Stimulated activated CD4-positive, alpha-beta T cell treated with anti-CD3 and anti-CD28 coated beads, Interleukin-4, amount 100 ng/mL, for 4 hours (primary cell): ENCODE measurements around the gene FCMR.

ENCODE experiments used
- DNase-seq, 2 experiments: peaks; one replicate each; pipeline ENCODE4 v3.0.0-alpha.2; 2020

Gene FCMR, protein sequence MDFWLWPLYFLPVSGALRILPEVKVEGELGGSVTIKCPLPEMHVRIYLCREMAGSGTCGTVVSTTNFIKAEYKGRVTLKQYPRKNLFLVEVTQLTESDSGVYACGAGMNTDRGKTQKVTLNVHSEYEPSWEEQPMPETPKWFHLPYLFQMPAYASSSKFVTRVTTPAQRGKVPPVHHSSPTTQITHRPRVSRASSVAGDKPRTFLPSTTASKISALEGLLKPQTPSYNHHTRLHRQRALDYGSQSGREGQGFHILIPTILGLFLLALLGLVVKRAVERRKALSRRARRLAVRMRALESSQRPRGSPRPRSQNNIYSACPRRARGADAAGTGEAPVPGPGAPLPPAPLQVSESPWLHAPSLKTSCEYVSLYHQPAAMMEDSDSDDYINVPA

DNA sequence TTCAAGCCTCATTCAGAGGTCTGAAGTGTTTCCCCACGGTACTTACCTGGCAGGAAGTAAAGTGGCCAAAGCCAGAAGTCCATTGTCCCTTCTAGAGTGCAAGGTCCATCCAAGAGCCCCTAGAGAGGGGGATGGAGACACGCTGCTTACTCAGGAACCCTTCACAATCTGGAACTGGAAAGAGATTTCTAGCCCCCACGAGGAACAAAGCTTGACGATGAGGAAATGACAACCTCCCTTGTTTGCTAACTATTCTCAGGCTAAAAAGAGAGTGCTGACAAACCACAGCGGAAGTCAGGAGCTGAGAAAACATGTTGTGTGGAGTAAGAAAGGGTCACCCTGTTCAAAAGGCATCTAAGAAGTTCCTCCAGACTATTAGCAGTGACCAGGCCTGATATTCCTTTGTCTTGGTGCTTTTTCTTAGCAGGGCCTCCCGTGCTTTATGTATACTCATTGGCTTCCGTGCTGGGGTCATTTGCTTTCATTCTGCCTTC lies at the start of gene FCMR:
Gene FCMR (minus strand): TSS at position 170 of the 494 bp plus-strand sequence. CDS start 87 bp downstream, at position 83.
- DNase-seq: peak in 1 of 2 experiments; percentile 47

DNA sequence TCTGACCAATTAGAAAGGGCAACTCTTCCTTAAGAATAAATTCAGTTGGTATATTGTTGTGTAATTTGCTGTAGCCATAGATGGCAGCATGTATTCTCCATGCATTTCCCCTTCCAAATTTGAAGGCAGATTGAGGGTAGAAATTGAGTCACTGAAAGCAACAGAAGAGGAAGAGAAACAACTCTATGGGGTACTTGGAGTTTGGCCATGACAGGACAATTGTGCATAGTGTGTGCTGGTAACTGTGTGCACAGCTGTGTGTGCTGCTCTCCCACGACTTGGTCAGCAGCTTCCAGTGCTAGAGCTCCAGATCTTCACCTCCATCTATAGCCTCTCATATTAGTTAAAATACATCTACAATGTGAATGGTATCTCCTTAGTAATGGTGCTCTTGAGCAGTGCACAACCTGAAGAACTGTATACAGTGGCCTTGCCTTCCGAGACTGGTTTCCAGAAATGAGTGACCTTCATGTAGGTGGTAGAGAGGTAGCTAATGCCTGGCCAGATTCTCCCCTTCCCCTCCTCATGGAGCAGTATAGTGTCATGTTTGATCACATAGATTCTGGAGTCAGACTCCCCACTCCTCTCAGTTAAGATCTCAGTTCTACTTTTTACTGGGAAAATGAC lies 49.4 kb upstream of the FCMR start:
- no peak for DNase-seq

DNA sequence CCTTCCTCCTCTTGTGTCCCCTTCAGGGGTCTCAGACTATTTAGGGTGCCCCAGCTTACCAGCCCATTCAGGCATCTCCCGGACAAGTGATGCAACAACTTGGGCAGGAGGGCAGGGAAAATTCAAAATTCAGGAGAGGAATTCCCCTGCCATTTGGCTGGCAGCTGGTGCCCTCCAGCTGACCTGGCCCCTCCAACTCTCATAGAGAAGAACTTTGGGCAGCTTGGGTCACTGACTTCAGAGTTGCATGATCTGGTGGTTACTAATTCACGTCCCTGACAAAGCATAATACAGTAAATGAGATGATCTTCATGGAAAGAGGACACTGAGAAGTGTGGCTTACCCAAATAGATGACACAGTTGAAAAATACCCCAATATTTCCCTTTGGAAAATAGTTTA lies 48.7 kb upstream of the FCMR start, which contains the start of gene FCAMR:
Gene FCAMR (minus strand): TSS at position 15 of the 400 bp plus-strand sequence. CDS start 335 bp downstream, outside the sequence.
- DNase-seq: no peak

DNA sequence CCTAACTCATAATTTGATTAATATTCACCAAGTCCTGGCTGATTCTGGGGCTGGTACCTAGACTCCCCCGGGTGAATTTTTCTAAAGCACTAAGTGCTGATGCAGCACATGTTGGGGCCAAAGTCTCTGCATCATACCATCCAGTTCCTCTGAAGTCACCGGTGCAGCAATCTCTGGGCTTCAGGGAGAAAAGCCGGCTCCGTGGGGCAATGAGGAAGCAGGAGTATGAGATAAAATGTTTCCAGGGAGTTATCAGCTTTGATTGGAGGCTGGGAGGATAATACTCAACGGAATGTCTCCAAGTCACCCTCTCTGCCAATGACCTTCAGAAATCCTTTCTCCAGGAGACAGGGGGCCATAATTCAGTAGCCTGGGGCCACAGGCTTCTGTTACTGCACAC lies 47.3 kb upstream of the FCMR start:
- no peak for DNase-seq

DNA sequence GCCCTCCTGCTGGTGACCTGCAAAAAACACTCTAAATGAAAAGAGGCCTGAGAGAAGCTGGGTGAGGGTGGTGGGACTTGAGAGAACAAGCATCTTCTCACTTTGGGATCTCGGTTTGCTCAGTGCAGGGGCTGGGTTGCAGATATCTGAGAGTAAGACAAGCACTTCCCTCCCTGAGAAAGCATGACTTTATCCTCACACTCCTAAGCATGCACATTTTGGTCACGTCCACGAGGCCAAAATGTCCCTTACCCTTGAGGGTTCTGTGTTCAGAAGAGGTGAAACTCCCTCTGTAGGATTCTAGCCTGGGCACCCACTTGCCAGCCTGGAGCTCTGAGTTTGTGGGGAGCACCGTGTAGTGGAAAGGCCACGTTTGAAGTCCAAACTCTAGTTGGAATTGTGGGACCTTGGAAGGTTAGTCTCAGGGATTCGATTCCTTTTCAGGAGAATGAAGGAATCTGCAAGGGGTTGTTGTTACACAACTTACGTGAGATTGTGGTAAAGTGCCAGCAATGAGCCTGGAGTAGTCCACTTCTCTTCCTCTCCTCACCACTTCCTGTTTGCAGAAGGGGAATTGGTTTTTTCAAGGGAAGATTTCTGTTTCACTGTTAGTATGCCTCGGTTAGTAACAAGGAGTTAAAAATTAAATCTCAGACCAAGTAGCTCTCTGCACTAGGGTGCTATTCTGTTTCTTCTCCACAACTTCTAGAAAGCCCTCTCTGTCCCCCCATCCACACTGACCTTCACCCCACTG lies 45.5 kb upstream of the FCMR start:
- DNase-seq: no peak

DNA sequence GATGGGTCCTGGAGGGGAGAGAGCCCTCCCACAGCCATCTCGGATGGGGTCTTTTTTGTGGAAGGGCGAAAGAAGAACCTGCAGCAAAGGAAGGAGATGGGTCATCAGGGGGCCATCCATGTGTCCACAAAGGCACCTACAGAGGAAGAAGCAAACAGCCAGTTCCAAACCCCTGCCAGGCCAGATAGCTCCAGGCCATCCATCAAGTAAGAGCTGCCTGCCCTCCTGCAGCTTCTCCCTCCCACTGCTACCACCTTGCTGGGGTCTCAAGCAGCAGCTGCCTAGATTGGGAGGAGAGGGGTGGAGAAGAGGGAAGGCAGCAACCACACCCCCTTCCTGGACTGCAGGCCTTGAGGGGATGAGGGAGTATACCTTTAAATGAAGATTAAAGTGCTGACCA lies 44.0 kb upstream of the FCMR start:
- no peak for DNase-seq

DNA sequence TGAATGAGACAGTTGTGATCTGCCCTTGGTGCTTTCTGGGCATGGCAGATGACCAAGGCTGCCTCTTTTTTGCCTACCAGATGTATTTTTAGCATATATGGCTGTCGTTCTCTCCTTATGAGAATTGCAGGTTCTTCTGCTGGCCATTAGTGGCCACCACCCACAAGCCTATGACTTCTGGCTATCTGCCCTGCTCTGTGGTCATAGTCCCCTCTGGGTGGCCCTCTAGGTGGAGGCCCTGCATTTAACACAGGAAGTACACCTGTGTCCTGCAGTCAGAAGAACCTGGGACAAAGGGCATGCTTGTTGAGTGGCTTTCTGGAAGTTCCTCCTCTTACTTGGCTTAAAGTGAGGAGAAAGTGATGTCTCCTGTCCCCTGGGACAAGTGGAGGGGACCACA lies 42.0 kb upstream of the FCMR start:
- no peak for DNase-seq

DNA sequence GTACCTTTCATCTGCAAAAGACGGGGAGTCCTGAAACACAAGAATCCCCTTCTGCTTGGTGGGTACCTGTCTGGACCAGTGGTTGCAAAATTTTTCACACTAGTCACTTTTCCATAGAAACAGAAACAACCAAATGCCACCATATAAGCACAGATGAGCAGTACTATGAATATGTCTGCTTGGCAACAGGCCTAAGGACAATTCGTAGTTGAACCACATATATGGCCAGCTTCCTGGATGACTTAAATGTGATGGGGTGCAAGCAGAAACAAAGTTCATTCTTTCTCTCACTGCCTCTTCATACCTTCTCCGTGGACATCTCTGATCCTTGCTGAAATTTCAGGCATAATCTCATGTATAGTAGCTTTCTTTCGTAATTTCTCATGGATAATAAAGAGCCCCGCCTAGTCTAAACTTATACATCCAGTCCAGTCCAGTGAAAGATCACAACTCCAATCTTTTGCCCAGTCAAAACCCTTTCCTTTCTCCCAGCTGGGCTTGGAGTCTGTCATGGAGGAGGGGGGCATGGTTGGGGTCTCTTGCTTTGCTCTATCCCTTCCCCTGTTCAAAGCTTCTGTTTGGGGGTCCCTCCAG lies 41.5 kb upstream of the FCMR start:
- DNase-seq: no peak

DNA sequence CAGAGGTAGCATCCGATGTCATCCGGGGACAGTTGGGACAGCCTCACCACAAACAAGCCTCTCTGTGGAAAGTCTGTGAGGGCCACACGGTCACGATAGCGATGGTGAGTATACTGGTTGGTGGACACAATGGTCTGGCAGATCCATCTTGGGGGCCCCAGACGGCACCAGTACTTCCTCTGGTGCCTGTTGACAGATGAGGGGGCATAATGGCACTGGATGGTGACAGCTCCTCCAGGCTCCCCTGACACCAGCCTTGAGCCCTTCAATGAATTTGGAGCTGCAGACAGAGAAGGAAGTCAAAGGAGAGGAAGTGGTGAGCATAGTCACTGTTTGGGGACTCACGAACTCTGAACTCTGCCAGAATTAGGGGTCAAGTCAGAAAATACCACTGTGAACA lies 40.5 kb upstream of the FCMR start:
- DNase-seq: no peak

DNA sequence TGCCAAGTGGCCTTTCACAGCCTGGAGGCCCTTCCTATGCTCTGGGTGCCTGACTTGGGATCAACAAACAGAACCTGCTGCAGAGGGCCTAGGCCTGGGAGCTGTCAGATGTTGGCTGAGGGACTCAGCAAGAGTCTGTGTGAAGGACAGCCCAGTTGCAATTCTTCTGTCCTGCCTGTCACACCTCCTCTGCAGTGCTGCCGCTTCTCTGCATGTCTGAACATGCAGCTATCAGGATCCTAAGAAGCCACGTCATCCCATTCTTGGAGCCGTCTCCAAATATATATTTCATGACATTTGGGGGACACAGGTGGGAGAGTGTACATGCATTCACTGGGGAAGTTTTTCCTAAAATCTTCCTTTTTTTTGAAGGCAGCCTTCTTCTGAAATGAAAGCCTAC lies 39.9 kb upstream of the FCMR start:
- no peak for DNase-seq

DNA sequence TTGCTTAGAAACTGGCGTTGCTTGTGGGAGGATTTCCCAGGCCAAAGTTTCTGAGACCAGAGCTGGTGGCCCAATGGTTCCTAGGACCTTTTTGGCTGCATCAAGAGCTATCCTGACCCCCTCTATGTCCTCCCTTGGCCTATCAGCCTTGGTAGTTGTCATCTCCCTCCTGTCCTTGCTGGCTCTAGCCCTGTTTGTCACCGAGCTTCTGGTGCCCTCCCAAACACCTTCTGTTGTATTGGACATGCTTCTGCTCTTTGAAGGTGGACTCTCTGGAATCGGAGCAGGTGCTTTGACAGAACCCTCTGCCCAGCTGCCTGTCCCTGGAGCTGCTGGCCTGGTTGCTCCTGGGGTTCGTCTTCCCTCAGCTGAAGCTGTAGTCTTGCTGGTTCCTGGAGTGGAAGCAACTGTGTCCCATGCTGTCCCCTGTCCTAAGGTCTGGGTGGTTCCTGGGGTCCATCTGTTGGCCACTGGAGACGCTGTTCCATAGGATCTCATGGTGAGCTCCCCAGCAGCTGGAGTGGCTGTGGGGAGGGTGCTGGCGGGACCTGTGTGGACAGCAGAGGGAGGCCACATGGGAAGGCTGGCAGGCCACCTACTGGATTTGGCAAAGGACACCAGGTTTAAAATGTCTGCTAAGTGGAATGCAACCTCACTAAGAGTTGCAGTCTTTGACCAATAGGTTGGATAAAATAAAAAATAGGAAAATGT lies 39.1 kb upstream of the FCMR start:
- DNase-seq: no peak

DNA sequence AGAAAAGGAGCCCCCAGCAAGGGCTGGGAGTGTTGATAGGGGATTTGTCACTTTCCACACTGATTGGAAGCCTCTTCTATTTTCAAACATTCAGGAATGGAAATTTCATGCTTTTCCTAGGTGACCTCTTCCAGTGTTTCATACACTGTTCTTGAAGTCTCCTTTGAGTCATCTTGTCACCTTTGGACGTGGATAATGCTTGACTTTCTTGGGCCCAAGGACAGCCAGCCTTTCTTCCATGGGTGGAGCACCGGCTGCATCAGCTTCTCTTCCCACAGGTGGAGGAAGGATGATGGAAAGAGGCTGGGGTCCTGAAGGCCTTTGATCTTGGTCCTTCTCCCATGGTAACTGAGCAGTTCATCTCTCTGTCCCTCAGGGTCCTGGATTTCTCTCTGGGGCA lies 36.4 kb upstream of the FCMR start:
- DNase-seq: no peak

DNA sequence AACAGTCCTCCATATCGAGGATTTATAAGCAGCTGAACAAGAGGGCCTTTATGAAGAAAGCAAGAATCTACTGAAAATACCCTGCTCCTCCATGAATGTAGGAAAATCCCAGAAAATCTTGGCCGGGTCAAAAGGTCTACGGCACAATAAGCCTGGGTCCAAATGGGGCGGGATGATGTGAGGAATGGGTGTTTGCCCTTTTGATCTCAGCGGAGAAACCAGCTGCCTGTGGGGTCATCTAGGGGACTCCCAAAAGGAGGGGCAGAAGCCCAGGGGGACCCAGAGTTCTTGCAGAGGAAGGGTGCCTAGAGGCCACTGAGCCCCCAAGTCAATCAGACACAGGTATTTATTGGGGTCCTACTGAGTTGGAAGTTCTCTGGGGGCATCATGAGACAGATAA lies 35.9 kb upstream of the FCMR start:
- no peak for DNase-seq

DNA sequence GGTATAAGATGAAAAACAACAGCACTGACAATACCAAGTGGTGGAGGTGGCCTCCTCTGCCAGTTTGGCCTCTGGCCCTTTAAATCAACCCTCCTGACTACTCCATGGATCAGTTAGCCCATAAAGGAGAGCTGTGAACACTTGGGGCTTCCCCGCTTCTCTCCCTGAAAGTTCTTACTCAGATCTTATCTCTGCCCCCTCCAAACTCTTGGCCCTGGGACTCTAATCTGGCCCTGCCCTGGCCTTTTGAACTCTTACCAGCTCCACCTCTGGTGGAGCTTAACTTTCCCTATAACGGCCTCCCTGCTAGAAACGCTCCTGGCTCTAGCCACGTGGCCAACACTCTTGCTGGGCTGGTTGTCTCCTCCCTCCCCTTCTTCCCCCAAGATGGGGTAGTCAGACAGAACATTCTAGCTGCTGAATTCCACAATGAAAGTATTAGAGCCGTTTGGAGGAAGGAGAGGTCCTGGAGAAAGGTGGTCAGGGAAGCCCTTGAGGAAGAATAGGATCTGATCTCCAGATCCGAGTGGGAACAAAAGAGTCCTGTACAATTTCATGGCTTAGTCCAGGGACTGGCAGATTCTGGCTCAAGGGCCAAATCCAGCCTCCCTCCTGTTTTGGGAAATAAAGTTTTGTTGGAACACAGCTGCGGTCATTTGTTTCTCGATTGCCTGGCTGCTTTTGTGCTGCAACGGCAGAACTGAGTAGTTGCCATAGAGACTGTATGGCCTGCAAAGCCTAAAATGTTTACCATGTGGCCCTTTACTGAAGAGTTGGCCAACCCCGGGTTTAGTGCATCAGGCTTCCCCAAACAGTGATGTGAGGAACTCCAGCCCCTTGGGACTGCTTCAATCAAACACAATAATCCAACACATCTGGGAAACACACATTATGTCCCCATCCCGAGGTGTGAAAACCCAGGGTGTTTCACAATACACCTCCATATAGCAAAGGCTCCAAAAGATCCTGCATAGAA lies 34.0 kb upstream of the FCMR start:
- DNase-seq: no peak

DNA sequence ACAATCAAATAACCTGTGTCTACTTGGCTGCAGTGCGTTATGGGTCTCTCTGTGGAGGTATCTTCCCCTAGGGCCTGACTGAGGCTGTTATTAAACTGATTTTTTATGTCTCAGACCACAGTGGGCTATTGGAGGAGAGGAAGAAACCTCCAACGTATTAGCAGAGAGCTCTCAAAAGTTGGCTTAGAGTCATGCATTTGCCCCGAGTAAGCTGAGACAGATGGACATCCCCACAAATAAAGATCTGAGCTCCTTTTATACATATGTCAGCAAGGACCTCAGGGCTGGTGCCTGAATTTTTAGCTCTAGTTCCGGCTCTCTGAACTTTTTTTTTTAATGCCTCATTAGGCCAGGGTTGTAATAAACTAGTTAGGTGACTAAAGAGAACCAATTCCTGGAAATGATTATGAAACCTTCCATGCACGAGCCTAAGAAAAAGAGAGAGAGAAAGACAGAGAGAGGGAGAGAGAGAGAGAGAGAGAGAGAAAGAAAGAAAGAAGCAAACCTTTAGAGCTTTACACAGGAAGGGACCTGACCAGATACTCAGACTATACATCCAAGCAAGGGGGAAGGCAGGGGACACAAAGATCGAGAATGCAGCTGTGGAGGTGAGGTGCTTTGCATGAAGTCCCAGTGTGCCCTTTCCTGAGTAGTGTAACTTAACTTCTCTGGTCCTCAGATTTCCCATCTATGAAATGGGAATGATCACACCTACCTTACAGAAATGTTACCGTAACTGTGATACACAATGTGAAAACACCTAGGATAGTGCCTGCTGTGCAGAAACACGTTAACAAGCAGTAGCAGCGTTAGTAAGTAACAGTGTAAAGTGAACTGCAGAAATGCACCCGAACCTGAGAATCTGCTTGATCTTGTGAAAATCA lies 33.0 kb upstream of the FCMR start:
- no peak for DNase-seq

DNA sequence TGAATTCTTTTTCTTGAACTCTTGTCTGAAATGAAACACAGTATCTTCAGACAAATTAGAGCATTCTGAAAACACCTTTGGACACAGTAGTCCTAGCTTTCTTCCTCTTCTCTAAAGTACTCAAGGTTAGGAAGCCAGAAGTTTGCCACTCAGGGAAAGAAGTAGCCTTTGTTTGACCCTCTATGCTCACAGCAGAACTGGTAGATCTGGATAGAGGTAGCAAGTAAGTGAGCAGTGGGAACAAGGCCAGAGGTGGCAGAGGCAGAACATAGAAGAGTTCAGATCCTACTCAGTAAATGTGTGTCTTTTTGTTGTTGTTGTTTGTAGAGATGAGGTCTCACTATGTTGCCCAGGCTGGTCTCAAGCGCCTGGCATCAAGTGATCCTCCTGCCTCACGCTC lies 31.9 kb upstream of the FCMR start:
- no peak for DNase-seq

DNA sequence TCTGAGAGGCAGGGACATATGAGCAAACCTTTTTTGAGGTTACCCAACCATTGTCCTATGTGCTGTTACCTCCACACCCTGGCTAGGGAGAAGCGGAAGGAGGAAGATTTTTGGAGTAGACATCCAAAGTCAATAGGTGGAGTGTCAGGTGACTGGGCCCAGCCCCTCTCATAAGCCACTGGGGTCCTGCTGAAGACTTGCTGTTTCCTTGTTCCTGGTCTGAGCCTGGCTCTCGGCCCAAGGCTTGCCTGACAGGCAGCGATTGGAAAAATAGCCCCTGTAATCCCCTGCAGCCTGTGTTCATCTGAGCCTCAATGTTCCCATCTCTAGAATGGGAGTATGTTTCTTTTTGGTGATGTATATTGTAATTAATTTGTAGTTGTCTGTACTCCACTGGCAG lies 31.4 kb upstream of the FCMR start:
- DNase-seq: no peak

DNA sequence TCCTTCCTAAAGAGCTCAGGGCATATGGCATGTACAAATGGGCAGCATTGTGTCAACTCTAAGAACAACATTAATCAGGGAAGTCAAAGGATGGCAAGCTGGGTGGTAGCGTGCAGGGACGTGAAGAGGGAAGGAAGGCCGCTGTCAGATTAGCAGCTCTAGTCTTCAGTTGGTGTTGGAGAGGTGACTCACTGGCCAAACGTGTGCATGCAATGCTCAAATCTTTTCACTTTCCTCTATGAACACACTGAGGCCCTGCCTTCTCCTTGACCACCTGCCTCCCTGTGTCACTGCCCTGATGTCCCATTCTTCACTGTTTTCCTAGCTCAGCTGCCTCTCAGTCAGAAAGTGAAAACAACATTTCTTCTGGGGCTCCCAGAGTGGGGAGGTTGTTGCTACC lies 30.4 kb upstream of the FCMR start:
- no peak for DNase-seq

DNA sequence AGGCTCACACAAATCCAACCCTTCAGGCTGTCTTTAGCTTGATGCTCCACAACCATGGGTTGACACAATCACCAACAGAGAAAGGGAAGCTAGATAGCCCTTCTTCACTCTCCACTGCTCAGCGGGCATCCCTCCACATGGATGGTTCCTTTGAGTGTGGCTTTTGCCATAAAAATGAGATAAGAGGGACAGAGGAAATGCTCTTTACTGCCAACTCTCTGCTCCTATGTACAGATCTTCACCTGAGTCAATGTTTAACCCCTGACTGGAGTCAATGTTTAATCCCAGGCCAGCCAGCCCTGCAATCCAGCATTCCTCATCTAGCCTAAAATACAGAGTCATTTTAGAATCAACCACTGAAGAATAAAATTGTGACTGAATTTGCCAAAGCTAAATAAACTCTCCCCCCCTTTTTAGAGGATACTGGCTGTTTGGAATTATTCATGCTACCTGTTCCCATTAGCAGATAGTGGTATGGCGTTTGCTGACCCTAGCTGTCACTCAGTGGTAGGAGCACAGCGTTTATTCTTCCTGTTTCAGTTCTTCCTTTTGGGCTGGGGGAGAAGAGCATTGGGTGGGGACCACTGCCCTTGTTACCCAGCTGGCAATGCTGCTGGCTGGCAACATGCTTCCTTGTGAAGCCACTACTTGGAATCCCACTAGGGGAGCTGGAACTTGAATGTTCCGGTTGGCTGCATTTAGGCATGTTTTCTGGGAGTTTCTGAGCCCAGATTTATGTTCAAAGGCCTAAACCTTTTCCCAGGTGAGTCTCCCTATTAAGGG lies 29.8 kb upstream of the FCMR start:
- no peak for DNase-seq
